CD4-positive, alpha-beta T cell treated with Interferon alpha-2 for 1 hour (primary cell): ENCODE results near the gene VAMP4.
"Not testable (repeated sequence)": the region's sequence is repeated elsewhere in the genome, so short reads cannot be mapped to it uniquely, and the experiment has no call there.

Experiments used
- DNase-seq, 2 donors: peaks; one replicate each; pipeline ENCODE4 v3.0.0-alpha.2; 2020 to 2022

Gene VAMP4

GRCh38 chr1:171693541-171693940, 48.3 kb downstream of the VAMP4 start:
- DNase-seq: not testable (repeated sequence)

GRCh38 chr1:171683870-171684269, 58.0 kb downstream of the VAMP4 start:
- DNase-seq: no peak

DNA sequence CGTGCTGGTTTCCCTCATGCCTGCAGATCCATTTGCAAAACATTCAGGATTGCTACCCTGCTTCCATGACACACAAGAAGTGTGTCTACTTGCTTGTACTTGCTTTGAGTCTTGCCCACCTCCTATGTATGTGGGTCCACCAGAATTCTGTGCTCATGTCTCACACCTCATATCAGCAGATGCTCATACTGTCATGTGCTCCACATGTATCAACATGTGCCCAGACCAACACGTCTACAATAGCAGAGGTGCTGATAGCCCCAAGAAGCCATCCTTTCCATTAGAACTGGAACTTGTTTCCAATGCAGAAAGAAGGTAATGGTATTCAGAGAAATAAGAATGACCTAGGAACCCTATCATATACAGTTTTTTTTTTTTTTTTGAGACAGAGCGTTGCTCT, 61.5 kb downstream of the VAMP4 start:
- no peak for DNase-seq

DNA sequence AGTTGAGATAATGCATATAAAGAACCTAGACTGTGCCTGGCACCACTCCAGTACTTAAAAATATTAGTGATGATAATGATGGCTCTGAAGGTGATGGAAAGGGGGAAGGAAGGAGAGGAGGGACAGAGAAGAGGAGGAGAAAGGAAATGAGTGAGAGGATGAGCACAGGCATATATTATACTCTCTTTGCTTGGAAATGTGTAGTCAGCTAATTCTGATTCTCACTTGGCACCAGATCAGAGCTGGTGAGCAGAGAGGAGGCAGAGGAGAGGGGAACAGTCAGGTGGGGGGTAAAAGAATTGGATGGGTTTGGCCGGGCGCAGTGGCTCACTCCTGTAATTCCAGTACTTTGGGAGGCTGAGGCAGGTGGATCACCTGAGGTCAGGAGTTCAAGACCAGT, 65.0 kb downstream of the VAMP4 start:
- no peak for DNase-seq

- no peak for DNase-seq
These were observed 67.1 kb downstream of the VAMP4 start for GRCh38 chr1:171674431-171675405.

- DNase-seq: no peak
These were observed 71.1 kb downstream of the VAMP4 start for GRCh38 chr1:171670739-171671138.

DNA sequence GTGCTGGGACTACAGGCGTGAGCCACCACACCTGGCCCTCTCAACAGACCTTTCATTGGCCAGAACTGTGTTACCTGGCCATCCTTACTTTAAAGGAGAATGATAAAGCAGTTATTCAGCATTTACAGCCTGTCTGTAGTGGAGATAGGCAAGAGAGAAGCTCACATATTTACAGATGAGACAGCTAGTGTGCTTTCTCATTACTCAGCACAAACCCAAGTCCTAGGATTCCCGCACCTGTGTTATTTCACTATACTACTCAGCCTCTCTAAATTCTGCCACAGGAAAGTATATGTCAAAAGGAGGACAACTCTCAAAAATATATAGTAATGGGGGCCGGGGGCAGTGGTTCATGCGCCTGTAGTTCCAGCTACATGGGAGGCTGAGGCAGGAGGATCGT, 73.5 kb downstream of the VAMP4 start:
- DNase-seq: no peak

GRCh38 chr1:171666114-171666769, 75.6 kb downstream of the VAMP4 start:
- DNase-seq: no peak

GRCh38 chr1:171664976-171665375, 76.9 kb downstream of the VAMP4 start:
- no peak for DNase-seq

DNA sequence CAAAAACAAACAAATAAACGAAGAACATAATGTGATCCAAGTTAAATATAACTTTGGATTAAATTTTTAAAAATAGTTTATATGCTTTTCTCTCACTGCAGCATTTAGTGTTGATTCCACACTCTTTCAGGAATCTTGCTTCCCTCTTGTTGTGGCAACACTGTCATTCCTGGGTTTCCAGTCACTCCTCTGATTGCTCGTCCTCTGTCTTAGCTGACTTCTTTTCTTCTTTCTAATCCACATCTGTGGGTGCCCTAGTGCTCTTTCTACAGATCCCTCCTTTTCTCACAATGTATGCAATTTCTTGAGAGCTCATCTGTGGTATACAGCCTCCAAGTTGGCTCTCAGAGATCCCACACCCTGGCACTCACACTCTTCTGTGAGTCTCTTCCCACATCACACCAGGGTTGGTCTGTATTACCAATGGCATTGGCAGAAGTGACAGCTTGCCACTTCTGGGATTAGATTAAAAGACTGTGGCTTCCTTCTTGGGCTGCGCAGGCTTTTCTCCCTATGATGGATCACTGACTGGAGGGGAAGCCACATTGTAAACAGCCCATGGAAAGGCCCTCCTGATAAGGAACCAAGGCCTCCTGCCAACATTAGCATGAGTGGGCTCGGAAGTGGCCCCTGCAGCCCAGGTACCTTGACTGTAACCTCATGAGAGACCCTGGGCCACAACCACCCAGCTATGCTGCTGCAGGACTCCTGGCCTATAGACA, 77.8 kb downstream of the VAMP4 start:
- DNase-seq: no peak

- DNase-seq: no peak
These were observed 78.6 kb downstream of the VAMP4 start for GRCh38 chr1:171663036-171663853.

- no peak for DNase-seq
These were observed 80.7 kb downstream of the VAMP4 start for GRCh38 chr1:171661076-171661650.

DNA sequence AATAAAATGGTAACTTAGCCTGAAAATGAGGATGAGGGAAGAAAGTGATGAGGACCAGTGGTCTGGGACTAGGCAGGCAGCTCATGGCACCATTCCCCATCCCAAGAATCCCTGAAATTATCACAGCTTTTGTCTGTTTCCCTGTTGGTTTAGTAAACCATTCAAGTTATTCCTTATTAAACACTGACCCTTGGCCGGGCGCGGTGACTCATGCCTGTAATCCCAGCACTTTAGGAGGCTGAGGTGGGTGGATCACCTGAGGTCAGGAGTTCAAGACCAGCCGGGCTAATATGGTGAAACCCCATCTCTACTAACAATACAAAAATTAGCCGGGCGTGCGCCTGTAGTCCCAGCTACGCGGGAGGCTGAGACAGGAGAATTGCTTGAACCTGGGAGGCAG, 85.7 kb downstream of the VAMP4 start:
- DNase-seq: not testable (repeated sequence)

GRCh38 chr1:171655746-171656116, 86.1 kb downstream of the VAMP4 start:
- DNase-seq: no peak

GRCh38 chr1:171654942-171655745, 86.7 kb downstream of the VAMP4 start:
- peak; percentile 26 to 61 for DNase-seq

GRCh38 chr1:171654201-171654941, 87.5 kb downstream of the VAMP4 start:
- no peak for DNase-seq

DNA sequence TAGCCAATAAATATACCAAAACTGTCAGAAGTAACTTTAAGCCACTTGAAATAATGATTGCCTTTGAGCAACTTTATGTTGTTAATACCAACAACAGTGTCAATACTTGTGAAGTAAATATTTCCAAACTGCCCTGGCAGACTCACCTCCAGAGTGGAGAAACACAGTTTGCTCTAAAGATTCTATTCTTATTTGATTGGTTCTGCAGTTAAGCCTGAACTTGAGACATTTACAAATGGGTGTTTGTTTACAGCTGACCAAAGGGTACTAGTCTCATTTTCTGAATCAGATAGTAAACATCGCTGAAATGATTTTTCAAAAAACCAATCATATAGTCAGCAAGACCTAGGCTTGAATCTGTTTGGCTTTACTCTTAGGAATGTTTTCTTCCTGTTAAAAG, 88.1 kb downstream of the VAMP4 start:
- no peak for DNase-seq

DNA sequence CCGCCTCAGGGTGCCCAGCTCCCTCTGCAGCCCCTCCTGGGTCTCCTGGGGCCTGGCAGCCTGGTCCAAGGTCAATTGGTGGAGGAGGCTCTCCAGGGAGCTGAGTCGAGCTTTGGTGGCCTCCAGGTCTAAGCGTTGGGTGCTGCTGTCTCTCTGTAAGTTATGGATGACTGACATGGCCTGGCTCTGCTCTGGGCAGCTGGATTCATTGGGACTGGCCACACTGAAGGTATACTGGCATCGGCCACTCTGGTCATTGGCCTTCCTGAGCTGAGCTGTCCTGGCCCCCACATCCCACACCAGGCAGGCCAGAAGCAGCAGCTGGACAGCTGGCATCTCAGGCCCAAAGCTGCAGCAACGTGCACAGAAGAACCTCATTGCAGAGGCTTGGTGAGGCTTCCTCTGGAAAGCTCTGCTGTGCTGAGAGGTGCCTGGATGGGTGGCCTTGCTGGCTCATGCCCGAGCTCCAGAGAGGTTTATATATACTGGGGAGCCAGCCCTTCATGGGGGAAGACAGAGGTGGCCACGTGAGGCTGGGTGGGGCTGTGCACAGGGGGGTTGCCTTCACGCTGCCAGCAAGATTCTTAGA, 89.5 kb downstream of the VAMP4 start, which contains the start of gene MYOC:
TSS of gene MYOC (minus strand) at position 455 of the 589 bp plus-strand sequence. CDS start at position 378, 77 bp downstream.
- no peak for DNase-seq
